ENCODE data around the gene DNAH14. TPM values are rescaled to one million over a fixed set of nuclear protein-coding genes. Genes with fewer than 3 reads are reported as not detected.

Gene DNAH14
- total and polyA plus RNA-seq, 2 of the 8 experiments (the other 6 are each of a cell fraction or from before 2014, with no cell fraction given) = 8.4 to 40.7 TPM

DNA sequence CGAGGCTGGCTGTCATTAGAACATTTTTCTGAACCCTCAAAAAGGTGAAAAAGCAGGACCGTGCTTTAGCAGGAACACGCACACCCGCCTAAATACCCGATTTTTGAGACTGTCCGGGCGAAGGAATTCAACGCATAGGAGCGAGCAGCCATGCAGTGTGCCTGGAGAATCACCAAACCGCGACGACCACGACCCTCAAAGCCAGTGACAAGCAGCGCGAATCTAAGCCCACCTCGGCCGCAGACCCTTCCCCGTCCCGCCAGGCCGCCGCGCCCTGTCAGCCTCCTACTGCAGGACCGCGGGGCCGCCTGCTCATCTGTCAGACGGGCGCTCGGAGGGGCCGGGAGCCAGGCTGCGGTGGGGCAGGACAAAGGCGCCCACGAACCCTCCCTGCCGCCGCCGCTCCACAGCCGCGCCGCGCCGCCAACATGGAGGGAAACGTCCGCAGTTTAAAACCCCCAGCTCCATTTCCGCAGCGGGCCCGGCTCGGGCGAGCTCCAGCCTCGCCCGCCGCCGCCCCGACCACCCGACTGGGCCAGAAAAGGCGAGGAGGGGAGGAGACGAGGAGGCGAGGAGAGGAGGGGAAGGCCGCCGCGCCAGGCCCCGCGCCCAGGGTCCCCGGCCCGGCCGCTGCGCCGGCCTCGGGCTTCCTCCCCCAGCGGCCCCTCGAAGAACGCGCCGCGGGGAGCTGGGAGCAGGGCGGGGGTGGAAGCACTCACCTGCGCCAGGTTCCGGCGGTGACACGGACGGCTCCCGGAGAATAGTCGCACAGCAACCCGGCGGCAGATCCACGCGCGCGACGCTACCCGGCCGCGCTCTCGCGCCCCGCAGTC lies 498.0 kb downstream of the DNAH14 start, which contains the start of gene LBR (continued):
- TF ChIP-seq, protein P1, sequence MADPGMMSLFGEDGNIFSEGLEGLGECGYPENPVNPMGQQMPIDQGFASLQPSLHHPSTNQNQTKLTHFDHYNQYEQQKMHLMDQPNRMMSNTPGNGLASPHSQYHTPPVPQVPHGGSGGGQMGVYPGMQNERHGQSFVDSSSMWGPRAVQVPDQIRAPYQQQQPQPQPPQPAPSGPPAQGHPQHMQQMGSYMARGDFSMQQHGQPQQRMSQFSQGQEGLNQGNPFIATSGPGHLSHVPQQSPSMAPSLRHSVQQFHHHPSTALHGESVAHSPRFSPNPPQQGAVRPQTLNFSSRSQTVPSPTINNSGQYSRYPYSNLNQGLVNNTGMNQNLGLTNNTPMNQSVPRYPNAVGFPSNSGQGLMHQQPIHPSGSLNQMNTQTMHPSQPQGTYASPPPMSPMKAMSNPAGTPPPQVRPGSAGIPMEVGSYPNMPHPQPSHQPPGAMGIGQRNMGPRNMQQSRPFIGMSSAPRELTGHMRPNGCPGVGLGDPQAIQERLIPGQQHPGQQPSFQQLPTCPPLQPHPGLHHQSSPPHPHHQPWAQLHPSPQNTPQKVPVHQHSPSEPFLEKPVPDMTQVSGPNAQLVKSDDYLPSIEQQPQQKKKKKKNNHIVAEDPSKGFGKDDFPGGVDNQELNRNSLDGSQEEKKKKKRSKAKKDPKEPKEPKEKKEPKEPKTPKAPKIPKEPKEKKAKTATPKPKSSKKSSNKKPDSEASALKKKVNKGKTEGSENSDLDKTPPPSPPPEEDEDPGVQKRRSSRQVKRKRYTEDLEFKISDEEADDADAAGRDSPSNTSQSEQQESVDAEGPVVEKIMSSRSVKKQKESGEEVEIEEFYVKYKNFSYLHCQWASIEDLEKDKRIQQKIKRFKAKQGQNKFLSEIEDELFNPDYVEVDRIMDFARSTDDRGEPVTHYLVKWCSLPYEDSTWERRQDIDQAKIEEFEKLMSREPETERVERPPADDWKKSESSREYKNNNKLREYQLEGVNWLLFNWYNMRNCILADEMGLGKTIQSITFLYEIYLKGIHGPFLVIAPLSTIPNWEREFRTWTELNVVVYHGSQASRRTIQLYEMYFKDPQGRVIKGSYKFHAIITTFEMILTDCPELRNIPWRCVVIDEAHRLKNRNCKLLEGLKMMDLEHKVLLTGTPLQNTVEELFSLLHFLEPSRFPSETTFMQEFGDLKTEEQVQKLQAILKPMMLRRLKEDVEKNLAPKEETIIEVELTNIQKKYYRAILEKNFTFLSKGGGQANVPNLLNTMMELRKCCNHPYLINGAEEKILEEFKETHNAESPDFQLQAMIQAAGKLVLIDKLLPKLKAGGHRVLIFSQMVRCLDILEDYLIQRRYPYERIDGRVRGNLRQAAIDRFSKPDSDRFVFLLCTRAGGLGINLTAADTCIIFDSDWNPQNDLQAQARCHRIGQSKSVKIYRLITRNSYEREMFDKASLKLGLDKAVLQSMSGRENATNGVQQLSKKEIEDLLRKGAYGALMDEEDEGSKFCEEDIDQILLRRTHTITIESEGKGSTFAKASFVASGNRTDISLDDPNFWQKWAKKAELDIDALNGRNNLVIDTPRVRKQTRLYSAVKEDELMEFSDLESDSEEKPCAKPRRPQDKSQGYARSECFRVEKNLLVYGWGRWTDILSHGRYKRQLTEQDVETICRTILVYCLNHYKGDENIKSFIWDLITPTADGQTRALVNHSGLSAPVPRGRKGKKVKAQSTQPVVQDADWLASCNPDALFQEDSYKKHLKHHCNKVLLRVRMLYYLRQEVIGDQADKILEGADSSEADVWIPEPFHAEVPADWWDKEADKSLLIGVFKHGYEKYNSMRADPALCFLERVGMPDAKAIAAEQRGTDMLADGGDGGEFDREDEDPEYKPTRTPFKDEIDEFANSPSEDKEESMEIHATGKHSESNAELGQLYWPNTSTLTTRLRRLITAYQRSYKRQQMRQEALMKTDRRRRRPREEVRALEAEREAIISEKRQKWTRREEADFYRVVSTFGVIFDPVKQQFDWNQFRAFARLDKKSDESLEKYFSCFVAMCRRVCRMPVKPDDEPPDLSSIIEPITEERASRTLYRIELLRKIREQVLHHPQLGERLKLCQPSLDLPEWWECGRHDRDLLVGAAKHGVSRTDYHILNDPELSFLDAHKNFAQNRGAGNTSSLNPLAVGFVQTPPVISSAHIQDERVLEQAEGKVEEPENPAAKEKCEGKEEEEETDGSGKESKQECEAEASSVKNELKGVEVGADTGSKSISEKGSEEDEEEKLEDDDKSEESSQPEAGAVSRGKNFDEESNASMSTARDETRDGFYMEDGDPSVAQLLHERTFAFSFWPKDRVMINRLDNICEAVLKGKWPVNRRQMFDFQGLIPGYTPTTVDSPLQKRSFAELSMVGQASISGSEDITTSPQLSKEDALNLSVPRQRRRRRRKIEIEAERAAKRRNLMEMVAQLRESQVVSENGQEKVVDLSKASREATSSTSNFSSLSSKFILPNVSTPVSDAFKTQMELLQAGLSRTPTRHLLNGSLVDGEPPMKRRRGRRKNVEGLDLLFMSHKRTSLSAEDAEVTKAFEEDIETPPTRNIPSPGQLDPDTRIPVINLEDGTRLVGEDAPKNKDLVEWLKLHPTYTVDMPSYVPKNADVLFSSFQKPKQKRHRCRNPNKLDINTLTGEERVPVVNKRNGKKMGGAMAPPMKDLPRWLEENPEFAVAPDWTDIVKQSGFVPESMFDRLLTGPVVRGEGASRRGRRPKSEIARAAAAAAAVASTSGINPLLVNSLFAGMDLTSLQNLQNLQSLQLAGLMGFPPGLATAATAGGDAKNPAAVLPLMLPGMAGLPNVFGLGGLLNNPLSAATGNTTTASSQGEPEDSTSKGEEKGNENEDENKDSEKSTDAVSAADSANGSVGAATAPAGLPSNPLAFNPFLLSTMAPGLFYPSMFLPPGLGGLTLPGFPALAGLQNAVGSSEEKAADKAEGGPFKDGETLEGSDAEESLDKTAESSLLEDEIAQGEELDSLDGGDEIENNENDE (IDR thresholded peaks at IDR 0.05; ENCODE audit: insufficient replicate concordance, low read length) = no peak
- no peak for TF ChIP-seq BRCA1 (IDR thresholded peaks at IDR 0.05; ENCODE audit: low read depth, low read length)
- no peak for TF ChIP-seq NANOG (IDR thresholded peaks at IDR 0.05; ENCODE audit: insufficient read depth, low read depth, low read length, poor library complexity, severe bottlenecking)
- no peak for TF ChIP-seq SP1 (IDR thresholded peaks at IDR 0.05; ENCODE audit: low read depth, low read length)
- peak; percentile 33; the same call in 1 of the 2 replicates for TF ChIP-seq SUZ12 (IDR thresholded peaks at IDR 0.05; ENCODE audit: low read length)
- TF ChIP-seq SP2 (IDR thresholded peaks at IDR 0.05; ENCODE audit: low read length) = no peak
- no peak for TF ChIP-seq RXRA (IDR thresholded peaks at IDR 0.05; ENCODE audit: insufficient read depth, low read depth, low read length)
- no peak for TF ChIP-seq KDM1A (IDR thresholded peaks at IDR 0.05; ENCODE audit: borderline replicate concordance, low read length)
- peak; percentile 70 to 72; a peak in 3 of 4 replicates for TF ChIP-seq SIN3A (conservative IDR thresholded peaks at IDR 0.05 in 1 of 2, IDR thresholded peaks at IDR 0.05 in 1 of 2; ENCODE audit: low read depth in 1 of 2, low read length in 2 of 2)

Data from H1 (cell line).